Gastroesophageal sphincter (tissue), 3 donors: Measurements from ENCODE around the gene RPAP3.

Experiments used
- CTCF ChIP-seq, 4 experiments: fragments of 200-600 bp in 2 of 4; fragments of 450-650 bp in 2 of 4; sonication (generic) in 1 of 4; IDR thresholded peaks; one replicate each; pipeline ENCODE4 v1.5.1; 2017 to 2019; ENCODE audit warnings: antibody characterized with exemption in 4 of 4, mild to moderate bottlenecking in 2 of 4, moderate library complexity in 2 of 4
- POLR2A ChIP-seq, 2 donors: fragments of 450-650 bp; IDR thresholded peaks; one replicate each; pipeline ENCODE4 v1.6.1; 2017; ENCODE audit warnings: antibody characterized with exemption in 2 of 2, mild to moderate bottlenecking in 2 of 2, moderate library complexity in 1 of 2
- POLR2AphosphoS5 ChIP-seq: sonication (generic); formaldehyde crosslinking; IDR thresholded peaks from one replicate; pipeline ENCODE4 v1.6.1; 2017; ENCODE audit warnings: antibody characterized with exemption

- TF ChIP-seq CTCF (IDR thresholded peaks at IDR 0.05) = no peak
- TF ChIP-seq POLR2AphosphoS5 = no peak
- no peak for TF ChIP-seq POLR2A (IDR thresholded peaks at IDR 0.05)
These were observed 41.3 kb upstream of the RPAP3 start for GRCh38 chr12:47747126-47747525.
